RPMI7951 (cell line): ENCODE data around the gene KCNQ4. TPM values are rescaled to one million over a fixed set of nuclear protein-coding genes. Genes with fewer than 3 reads are reported as not detected.

Experiments used
- DNase-seq: peaks from one replicate; pipeline ENCODE4 v3.0.0-alpha.2; 2012; ENCODE audit warnings: low read depth
- total RNA-seq: library from RNA; depleted of rRNA; stranded (reverse); fragments of >200 nt; shearing (Covaris generic); gene quantifications from 2 replicates; pipeline ENCODE4 v1.2.3, GENCODE V29; 2014

The KCNQ4 gene
- total RNA-seq, 1 experiment from 2014 or later, result not detected

DNA sequence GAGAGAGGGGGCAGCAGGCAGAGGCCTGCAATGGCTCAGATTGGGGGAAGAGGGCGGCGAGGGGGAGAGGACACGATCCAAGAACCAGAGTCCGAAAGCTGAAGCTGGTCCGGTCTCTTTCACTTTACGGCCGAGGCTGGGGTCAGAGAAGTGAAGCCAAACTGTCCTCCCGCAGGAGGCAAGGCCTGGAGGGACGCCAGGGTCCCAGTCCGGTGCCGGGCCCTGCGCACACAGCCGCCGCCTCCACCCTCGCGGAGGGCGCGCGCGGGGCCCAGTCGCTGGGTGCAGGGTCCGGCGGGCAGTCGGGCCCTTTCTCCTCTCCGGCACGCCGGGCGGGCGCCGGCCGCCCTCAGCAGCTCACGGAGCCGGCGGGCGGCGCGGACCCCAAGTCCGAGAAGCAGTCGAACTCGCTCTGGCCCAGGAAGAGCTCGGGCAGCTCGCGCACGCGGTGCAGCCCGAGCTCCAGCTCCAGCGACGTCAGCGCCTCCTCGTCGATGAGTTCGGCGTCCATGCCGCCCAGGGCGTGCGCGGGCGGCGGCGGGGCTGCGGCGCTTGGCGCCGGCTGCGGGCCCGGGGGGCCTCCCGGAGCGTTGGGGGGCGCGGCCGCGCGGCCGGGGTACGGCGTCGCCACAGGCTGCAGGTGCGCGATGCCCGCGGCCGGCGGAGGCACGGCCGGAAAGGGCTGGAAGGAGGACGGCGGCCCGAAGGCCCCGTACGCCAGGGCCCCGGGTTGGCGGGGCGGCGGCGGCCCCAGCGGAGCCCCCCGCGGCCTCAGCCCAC lies 77.8 kb downstream of the KCNQ4 start:
- DNase-seq, result no peak

DNA sequence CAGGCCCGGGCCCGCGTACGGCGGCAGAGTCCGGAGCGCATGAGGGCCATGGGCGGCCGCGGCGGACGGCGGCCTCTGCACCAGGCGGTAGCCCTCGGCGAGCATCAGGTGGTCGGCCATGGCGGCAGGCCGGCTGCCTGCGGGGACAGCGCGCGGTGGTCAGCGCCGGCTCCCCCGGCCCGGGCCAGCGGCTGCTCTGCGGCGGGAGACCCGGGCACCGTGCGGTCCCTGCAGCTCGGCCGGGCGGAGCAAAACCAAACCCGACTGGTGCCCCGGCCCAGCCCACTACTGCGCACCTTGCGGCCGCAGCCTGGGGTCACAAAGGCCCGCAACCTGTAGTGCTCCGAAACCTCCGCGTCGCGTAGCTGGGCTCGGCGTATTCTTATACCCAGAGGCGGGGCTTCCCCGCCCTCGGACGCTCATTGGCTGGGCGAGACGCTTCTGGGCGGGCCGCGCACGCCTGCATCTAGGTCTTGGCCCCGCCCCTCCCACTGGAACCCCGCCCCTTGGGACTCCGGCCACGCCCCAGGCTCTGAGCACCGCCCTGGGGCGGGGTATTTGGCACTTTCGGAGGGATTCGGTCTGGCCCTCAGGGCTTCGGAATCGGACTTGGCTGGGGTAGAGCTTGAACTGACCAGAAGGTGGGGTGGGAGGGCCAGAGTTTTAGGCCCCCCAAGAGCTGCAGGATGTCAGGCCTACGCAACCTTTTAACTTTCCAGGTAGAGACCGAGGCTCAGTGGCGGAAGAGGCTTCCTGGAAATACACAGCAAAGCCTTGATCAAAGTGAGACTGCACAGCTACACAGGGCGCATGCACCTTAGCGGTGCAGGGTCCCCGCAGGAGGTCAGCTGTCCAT lies 78.6 kb downstream of the KCNQ4 start, which contains the start of gene CITED4:
TSS of gene CITED4 (minus strand) at position 356 of the 856 bp plus-strand sequence. CDS start at position 120, 236 bp downstream.
- peak; percentile 76 for DNase-seq

DNA sequence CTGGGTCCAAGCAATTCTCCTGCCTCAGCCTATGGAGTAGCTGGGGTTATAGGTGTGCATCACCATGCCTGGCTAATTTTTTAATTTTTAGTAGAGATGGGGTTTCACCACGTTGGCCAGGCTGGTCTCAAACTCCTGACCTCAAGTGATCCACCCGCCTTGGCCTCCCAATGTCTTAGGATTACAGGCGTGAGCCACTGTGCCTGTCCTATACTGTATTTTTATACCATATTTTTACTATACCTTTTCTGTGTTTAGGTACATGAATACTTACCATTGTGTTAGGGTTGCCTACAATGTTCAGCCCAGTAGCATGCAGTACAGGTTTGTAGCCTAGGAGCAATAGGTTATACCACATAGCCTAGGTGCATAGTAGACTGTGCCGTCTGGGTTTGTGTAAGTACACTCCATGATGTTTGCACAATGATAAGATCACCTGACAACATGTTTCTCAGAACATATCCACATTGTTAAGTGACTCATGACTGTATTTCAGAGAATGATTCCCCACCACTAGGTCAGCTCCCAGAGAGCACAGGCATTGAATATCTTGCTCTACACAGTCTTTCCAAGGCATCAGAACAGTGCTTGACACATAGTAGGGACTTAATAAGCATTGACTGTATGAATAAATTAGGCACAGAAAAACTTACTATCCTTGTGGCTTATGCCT lies 84.6 kb downstream of the KCNQ4 start:
- peak; percentile 63 for DNase-seq

GRCh38 chr1:40870135-40870728 lies 86.6 kb downstream of the KCNQ4 start:
- peak; percentile 70 for DNase-seq

GRCh38 chr1:40872276-40872675 lies 88.7 kb downstream of the KCNQ4 start:
- no peak for DNase-seq

GRCh38 chr1:40873863-40874472 lies 90.4 kb downstream of the KCNQ4 start:
- no peak for DNase-seq

- no peak for DNase-seq
Measured at GRCh38 chr1:40876436-40876761, 92.8 kb downstream of the KCNQ4 start.

DNA sequence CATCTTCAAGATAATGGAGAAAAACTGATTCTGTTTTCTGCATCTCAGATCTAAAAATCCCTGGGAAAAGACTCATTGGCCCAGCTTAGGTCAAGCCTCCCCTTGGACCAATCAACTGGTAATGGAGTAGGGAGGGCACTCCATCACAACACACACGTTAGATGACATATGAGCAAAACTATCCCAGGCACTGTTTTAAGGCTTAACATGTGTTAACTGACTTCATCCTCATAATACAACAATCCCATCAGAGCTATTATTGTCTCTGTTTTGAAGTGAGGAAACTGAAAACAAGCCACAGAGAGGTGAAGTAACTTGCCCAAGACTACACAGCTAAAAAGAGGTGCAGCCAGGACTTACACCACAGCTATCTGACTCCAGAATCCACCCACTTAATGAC lies 93.3 kb downstream of the KCNQ4 start:
- peak; percentile 28 for DNase-seq

GRCh38 chr1:40877698-40878097 lies 94.1 kb downstream of the KCNQ4 start:
- DNase-seq, result peak; percentile 97

GRCh38 chr1:40878906-40879305 lies 95.3 kb downstream of the KCNQ4 start:
- no peak for DNase-seq

GRCh38 chr1:40879482-40880175 lies 96.0 kb downstream of the KCNQ4 start:
- peak; percentile 61 for DNase-seq

DNA sequence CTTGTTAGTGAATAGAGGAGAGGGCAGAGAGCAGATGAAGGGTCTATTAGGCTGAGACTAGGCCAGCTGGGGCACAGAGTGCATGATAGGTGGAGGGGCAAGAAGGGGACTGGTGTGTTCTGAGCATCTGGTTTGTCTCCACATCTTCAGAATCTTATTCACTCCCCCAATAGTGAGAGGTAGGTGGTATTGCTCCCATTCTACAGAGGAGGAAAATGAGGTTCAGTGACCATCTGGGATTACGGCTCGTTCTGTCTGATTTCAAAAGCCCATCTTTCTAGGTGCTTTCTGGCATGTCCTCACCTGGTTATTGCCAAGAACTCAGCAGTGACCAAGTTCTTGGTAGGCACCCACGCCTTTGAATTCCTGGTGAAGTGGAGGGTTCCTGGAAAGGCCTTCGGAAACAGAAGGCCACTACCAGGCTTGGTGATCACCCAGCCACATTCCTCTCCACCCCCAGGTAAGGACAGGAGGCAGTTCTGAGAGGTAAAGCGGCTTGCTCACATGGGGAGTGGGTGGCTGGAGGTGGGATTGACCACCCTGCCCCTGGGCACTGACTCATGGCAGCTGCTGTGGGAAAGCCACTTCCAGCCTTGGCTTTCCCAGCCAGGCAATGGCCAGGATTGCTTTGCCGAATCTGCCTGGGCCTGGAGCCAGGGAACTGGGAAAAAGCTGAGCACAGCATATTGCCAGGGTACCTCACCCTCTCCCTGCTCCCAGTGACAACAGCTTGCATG lies 97.4 kb downstream of the KCNQ4 start:
- DNase-seq, result no peak

- no peak for DNase-seq
Measured at GRCh38 chr1:40884055-40884795, 100.6 kb downstream of the KCNQ4 start.

DNA sequence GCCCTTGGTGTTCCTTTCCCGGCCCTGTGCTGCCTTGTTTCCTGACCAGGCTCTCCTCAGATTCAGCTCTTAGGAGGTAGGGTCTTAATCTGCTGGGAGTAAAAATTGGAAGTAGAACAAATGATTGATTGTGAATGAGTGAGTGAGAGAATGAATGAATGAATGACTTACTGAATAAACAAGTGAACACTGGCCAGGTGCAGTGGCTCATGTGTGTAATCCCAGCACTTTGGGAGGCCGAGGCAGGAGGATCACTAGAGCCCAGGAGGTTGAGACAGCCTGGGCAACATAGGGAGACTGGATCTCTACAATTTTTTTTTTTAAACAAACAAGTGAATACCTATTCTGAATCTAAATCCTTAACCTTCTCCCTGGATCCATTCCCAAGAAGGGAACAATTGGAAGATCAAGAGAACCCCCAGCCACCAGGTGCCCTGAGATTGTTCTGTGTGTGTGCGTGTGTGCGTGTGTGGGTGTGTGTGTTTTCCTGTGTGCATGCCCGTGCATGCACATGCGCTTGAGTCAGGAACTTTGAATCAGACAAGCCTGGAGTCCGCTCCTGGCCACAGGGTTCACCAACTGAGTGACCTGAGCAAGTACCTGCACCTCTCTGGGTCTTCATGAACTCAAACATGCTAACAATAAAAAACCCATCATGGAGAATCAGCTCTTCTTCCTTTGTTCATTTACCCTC lies 102.9 kb downstream of the KCNQ4 start:
- no peak for DNase-seq

DNA sequence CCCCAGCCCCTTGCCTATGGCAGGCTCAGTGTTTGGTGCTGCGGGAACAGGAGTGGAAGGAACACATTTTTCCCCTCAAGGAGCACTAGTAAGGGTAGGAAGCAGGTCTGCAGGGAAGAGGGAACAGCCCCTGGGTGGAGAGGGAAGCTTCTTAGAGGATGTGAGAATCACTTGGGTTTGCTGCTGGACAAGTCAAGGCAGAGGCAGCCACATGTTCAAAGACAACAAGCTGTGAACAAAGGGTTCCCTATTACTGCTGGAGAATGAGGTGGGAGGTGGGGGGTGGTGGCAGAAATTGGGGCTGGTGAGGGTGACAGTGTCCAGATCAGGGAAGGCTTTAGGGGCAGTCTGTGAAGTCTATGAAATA lies 103.4 kb downstream of the KCNQ4 start:
- no peak for DNase-seq

- DNase-seq, result no peak
Measured at GRCh38 chr1:40887652-40888051, 104.1 kb downstream of the KCNQ4 start.
